Fibroblast of upper back skin (primary cell): Measurements from ENCODE around the gene FEM1A.
A peak's percentile ranks its signal among the peaks of the same experiment; 100 is the strongest.
"Not testable (repeated sequence)": the region's sequence is repeated elsewhere in the genome, so short reads cannot be mapped to it uniquely, and the experiment has no call there.

Source experiments
- DNase-seq: peaks from one replicate; pipeline ENCODE4 v3.0.0-alpha.2; 2013

The FEM1A gene, protein sequence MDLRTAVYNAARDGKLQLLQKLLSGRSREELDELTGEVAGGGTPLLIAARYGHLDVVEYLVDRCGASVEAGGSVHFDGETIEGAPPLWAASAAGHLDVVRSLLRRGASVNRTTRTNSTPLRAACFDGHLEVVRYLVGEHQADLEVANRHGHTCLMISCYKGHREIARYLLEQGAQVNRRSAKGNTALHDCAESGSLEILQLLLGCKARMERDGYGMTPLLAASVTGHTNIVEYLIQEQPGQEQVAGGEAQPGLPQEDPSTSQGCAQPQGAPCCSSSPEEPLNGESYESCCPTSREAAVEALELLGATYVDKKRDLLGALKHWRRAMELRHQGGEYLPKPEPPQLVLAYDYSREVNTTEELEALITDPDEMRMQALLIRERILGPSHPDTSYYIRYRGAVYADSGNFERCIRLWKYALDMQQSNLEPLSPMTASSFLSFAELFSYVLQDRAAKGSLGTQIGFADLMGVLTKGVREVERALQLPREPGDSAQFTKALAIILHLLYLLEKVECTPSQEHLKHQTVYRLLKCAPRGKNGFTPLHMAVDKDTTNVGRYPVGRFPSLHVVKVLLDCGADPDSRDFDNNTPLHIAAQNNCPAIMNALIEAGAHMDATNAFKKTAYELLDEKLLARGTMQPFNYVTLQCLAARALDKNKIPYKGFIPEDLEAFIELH

DNA sequence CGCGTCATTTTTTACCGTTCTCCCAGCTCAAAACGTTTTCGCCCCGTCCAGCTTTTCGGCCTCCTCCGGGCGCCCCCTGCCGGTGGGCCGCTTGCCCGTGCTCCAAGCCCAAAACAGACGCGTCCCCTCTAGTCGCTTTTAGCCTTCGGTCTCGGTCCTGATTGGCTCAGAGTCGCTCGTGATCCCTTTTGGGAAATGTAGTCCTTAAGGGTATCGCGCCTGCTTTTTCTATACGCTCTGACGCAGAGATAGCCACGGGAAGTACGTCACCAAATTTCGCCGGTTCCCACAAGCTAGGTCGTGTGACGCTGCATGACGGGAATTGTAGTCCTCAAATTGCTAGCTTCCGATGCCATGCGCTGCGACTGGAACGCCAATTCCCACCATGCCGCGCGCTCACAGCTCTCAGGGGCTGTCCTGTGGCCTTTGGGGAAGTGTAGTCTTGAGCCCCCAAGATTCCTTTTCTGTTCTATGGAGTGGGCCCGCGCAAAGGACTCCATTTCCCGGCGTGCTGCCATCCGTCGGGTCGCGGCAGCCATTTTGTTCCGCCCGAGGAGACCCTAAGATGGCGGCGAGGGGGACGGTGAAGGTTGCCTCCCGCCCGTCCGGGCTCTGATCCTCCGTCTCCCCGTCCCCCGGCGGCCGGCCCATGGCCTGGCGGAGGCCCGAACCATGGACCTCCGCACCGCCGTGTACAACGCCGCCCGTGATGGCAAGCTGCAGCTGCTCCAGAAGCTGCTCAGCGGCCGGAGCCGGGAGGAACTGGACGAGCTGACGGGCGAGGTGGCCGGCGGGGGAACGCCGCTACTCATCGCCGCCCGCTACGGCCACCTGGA, at the start of gene FEM1A:
Gene FEM1A (plus strand): TSS at position 552 of the 836 bp plus-strand sequence. CDS start 121 bp downstream, at position 673.
- peak; percentile 100 for DNase-seq

GRCh38 chr19:4742723-4743646, 48.5 kb upstream of the FEM1A start:
- no peak for DNase-seq

DNA sequence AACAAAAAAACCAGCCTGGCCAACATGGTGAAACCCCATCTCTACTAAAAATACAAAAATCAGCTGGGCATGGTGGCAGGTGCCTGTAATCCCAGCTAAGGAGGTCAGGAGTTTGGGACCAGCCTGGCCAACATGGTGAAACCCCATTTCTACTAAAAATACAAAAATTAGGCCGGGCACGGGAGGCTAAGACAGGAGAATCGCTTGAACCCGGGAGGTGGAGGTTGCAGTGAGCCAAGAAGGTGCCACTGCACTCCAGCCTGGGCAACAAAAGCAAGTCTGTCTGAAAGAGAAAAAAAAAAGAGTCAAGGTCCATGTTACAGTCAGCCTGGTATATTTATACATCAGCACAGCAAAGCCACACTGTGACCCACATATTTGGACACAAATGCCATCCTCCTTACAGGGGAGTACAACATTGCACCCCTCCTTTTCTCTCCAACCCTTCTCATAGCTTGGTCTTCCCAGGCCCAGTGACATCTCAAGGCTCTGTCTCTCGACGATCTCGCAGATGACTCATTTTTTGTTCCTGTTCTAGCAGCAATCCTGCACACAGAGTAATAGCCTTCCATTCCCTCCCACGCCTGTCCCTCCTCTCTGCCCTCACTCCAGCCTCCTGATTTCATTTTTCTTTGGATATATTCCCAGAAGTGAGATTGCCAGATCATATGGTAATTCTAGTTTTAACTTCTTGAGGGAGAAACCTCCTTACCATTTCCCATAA, 46.9 kb upstream of the FEM1A start:
- DNase-seq: peak; percentile 87

- not testable (repeated sequence) for DNase-seq
Observed at GRCh38 chr19:4745175-4745574, 46.4 kb upstream of the FEM1A start.

DNA sequence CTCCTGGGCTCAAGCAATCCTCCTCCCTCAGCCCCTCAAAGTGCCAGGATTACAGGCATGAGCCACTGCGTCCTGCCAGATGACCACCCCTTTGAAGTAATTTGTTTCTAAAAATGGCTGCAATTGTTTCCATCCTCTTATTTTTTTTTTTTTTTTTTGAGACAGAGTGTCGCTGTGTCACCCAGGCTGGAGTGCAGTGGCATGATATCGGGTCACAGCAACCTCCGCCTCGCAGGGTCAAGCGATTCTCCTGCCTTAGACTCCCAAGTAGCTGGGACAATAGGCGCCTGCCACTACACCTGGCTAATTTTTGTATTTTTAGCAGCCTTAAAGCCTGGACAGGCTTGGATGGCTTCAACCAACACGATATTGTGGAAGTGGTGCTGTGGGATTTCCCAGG, 45.5 kb upstream of the FEM1A start:
- no peak for DNase-seq

GRCh38 chr19:4748185-4748584, 43.3 kb upstream of the FEM1A start:
- DNase-seq: no peak

DNA sequence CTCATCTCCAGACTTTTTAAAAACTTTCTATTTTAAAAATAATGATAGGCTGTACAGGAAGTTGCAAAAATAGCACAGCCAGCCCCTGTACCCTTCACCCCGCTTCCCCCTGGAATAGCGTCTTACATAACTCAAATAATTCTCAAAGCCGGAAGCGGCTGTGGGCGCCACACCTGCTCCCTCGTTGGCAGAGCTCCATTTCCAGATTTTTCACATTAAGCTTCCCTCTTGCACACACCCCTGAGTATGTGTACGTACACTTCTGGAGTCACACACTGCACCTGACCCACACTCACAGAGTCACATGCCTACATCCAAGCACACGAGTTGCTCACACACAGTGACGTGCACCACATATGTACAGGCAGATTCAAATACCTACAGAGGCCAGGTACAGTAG, 42.9 kb upstream of the FEM1A start:
- no peak for DNase-seq

DNA sequence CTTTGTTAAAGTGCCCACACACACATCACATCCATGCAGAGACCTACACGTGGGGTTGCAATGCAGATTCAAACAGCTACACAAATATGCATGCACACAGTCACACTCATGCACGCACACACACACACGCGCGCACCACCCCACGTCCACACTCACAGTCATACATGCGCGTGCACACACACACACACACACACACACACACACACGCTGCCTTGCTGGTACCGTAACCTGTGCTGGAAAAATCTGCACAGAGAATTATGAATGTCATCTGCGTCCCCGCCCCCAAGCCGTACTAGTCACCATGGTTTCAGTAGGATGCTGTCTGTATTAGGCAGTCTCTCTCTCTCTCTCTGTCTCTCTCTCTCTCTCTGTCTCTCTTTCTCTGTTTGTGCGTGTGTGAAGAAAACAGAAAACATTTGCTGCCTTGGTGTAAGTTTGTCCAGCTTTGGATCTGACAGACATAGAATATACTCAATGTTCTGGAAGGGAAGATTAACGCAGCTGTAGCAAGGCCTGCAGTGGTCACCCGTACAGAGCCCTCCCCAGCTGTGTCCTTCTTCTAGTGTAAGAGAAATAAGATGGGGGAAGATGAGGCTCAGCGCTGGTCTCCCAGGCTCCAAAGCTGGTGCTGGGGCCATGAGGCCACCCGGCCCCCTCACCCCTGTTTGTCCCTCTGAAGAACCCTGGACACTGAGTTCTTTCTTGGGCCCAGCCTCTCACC, 41.5 kb upstream of the FEM1A start:
- DNase-seq: no peak

DNA sequence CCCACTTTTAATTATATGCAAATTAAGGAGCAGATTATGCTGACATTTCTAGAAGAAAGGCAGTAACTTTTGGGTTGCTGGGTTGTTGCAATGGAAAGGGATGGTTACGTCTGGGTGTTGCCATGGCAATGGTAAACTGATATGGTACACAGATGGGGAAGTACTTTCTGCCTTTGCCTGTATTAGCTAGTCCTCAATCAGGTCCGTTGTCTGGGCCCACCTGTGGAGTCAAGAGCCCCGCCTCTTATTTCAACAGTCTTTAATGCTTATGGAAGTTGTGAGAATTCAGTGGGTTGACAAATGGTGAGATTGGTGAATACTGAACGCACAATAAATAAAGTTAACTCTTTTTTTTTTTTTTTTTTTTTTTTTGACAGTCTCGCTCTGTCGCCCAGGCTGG, 37.3 kb upstream of the FEM1A start:
- no peak for DNase-seq

DNA sequence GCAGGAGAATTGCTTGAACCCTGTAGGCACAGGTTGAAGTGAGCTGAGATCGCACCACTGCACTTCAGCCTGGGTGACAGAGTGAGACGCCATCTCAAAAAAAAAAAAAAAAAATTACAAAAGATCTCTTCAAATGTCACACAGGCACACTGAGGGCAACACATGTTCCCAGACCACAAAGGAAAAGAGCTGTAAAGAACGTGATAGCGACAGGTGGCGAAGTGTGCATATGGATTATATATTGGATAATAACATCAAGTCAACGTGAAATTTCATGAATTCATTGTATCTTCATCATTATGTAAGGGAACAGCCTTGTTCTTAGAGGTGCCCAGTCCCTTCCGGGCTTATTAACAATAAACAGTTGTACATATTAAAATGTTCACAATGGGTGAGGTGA, 36.1 kb upstream of the FEM1A start:
- no peak for DNase-seq

- no peak for DNase-seq
Observed at GRCh38 chr19:4758082-4758481, 33.5 kb upstream of the FEM1A start.

- no peak for DNase-seq
Observed at GRCh38 chr19:4758659-4759058, 32.9 kb upstream of the FEM1A start.

GRCh38 chr19:4759388-4760284, 31.9 kb upstream of the FEM1A start:
- DNase-seq: peak; percentile 74

DNA sequence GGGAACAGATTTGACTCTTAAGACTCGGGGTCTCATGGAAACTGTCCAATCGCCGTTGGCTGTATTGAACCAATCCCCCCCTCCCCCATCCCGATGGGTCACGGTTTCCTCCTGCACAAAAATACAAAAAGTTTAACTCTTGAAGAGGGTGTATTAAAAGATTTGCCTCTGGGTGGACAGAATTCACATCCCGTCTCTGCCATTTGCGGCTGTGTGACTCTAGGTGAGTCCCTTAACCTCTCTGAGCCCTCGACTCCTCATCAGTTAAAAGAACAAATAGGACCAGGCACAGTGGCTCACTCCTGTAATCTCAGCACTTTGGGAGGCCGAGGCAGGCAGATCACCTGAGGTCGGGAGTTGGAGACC, 31.3 kb upstream of the FEM1A start:
- DNase-seq: no peak

GRCh38 chr19:4763021-4763420, 28.5 kb upstream of the FEM1A start:
- no peak for DNase-seq

DNA sequence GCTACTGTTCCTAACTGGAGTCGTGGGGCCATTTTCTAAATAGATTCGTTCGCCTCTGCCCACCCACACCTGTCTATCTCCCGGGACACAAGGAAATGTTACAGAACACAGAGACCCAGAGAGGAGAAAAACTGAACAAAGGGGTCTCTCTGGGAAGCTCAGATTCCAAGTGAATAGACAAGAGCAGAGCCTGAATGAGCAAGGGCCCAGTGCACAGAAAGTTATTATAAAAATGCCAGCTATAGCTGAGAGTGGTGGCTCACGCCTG, 27.2 kb upstream of the FEM1A start:
- no peak for DNase-seq

DNA sequence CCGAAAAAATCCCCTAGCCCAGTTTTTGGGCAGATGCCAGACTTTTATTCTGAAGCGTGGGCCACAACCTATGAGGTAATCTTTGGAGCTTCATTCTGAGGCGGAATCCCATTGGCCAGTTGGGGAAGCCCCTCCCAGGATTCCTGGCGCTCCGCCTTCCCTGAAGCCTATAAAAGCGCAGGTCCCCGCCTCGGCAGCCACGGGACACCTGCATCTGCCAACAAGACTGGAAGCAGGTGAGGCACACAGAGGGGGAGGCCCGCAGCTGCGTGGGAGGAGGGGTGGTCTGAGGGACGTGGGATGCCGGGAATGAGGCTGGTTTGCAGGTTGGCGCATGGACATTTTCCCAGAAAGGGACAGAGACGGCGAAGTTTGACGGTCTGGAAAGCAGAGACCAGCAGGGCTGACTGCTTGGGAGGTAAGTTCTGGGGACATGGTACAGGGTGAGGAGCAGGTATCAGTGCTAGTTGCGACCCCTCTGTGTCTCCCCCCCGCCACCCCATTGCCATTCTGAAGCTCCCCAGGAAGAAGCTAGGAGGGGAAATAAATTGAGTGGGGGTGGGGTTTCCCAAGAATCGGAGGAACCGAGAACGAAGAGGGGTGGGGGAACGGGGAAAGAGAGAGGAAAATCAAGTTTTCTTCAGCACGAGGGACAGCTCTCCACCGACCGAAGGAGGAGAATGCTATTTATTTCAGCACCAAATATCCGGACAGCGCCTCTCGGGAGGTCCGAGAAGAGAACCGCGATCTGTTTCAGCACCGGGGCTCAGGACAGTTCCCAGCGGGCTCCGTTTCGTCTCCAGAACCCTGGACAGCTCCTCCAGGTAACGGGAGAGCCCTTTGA, 22.4 kb upstream of the FEM1A start:
- DNase-seq: peak; percentile 84

DNA sequence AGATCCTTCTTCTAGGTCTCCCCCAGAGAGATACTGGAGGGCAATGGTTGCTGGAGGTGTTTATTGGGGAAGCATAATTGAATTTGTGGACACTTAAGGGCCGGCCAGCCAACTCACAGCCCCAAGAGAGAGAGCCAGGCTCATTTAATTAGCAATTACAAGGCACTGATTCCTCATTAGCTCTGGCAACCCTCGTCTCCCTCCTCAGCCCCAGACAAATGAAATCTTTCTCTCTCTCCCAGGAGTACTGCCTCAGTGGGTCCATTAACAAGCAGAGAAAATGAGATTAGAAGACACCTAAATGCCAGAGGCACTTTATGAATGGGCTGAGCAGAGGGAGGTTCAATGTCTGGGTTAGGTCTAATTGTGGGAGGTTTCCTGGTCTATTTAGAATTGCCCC, 19.0 kb upstream of the FEM1A start:
- DNase-seq: no peak

DNA sequence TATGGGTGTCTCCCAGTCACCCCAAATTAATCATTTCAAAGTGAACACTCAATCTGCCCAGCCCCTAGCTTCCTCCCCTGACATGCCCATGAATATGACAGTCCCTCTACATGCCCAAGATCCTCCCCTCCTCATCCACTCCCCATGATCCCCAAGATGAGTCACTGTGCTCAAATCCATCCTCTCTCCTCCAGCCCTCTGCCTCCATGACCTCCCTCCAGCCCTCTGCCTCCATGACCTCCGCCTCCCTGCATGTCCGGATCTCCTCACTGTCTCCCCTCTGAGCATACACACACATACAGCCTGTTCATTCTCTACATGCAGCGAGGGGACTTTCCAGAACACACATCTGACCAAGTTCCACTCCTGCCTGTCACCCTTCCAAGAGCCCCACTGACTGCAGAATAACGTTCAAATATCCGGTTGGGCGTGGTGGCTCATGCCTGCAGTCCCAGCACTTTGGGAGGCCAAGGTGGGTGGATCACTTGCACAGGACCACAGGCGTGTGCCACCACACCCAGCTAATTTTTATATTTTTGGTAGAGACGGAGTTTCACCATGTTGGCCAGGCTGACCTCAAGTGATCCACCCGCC, 18.4 kb upstream of the FEM1A start:
- no peak for DNase-seq
